Measurements from ENCODE around the gene SUMF2. TPM values are rescaled to one million over a fixed set of nuclear protein-coding genes. Genes with fewer than 3 reads are reported as not detected.
A peak's percentile ranks its signal among the peaks of the same experiment; 100 is the strongest.
"Not testable (repeated sequence)": the region's sequence is repeated elsewhere in the genome, so short reads cannot be mapped to it uniquely, and the experiment has no call there.

Gene SUMF2
- total RNA-seq, 4 donors from 2014 or later: 50.3 to 88.1 (median 69.9) TPM

GRCh38 chr7:56081626-56082340, 17.7 kb downstream of the SUMF2 start:
- H3K27ac ChIP-seq: no peak overlapping the region
- peaks cover 0 to 71% (median 5%) of the 10 kb centered on the region in 3 donors for H3K36me3 ChIP-seq

GRCh38 chr7:56083150-56083785, 19.2 kb downstream of the SUMF2 start:
- no peaks in the 10 kb centered on the region for H3K9me3 ChIP-seq
- H3K27me3 ChIP-seq: no peaks in the 10 kb centered on the region
- TF ChIP-seq POLR2A (IDR thresholded peaks at IDR 0.05): no peak
- TF ChIP-seq CTCF (IDR thresholded peaks at IDR 0.05): no peak
- peaks cover 0 to 69% (median 3%) of the 10 kb centered on the region in 3 donors for H3K36me3 ChIP-seq
- H3K27ac ChIP-seq: peak overlapping the region in 1 of 4 donors; percentile 21
- intact Hi-C loops (cut with DNase I): no loop called here
- no peak for DNase-seq
- WGBS, 2 donors: 46 to 58% methylated on average over 7 to 9 of the region's 13 CpGs
- peaks cover 6 to 24% (median 13%) of the 10 kb centered on the region in 3 donors for H3K4me1 ChIP-seq
- no peak overlapping the region for H3K4me3 ChIP-seq

More at GRCh38 chr7:56081626-56082340, 17.7 kb downstream of the SUMF2 start:
- Histone ChIP-seq H3K9me3 (no peaks in the 10 kb centered on the region), H3K4me3 (no peak overlapping the region), H3K4me1 (peaks cover 6 to 24% (median 13%) of the 10 kb centered on the region in 3 donors), H3K27me3 (no peaks in the 10 kb centered on the region)
- WGBS, 2 donors: 93 to 94% methylated on average over 5 to 11 of the region's 29 CpGs
- TF ChIP-seq CTCF (IDR thresholded peaks at IDR 0.05): no peak
- intact Hi-C loops (cut with DNase I): no loop called here
- no peak for DNase-seq

GRCh38 chr7:56086761-56087160, 22.7 kb downstream of the SUMF2 start:
- Histone ChIP-seq H3K9me3 (no peaks in the 10 kb centered on the region), H3K27ac (no peak overlapping the region), H3K4me3 (no peak overlapping the region), H3K4me1 (peaks cover 0 to 13% (median 9%) of the 10 kb centered on the region in 3 donors), H3K36me3 (peaks cover 0 to 47% (median 3%) of the 10 kb centered on the region in 3 donors), H3K27me3 (no peaks in the 10 kb centered on the region)
- WGBS, 2 donors: 94% methylated on average over 5 to 7 of the region's 7 CpGs
- DNase-seq: no peak
- intact Hi-C loops (cut with DNase I): no loop called here
- no peak for TF ChIP-seq CTCF (IDR thresholded peaks at IDR 0.05)
- TF ChIP-seq POLR2A (IDR thresholded peaks at IDR 0.05): no peak

GRCh38 chr7:56087445-56087844, 23.4 kb downstream of the SUMF2 start:
- no peak overlapping the region for H3K4me3 ChIP-seq
- H3K36me3 ChIP-seq: peaks cover 0 to 40% (median 3%) of the 10 kb centered on the region in 3 donors
- no peak for DNase-seq
- WGBS, 2 donors: 60 to 94% methylated on average over 1 to 6 of the region's 16 CpGs
- TF ChIP-seq CTCF (IDR thresholded peaks at IDR 0.05) (no peak), POLR2A (IDR thresholded peaks at IDR 0.05) (no peak)
- intact Hi-C loops (cut with DNase I): no loop called here
- no peaks in the 10 kb centered on the region for H3K9me3 ChIP-seq
- no peak overlapping the region for H3K27ac ChIP-seq
- H3K4me1 ChIP-seq: peaks cover 0 to 19% (median 14%) of the 10 kb centered on the region in 3 donors
- no peaks in the 10 kb centered on the region for H3K27me3 ChIP-seq

GRCh38 chr7:56091591-56091990, 27.5 kb downstream of the SUMF2 start:
- no peak for DNase-seq
- H3K9me3 ChIP-seq: no peaks in the 10 kb centered on the region
- no peaks in the 10 kb centered on the region for H3K27me3 ChIP-seq
- peak overlapping the region; percentile 11 to 70 (median 66) for H3K27ac ChIP-seq
- intact Hi-C loops (cut with DNase I): no loop called here
- H3K4me3 ChIP-seq: no peak overlapping the region
- 28 to 48% methylated on average over 2 to 3 of the region's 3 CpGs for WGBS, 2 donors
- peaks cover 0 to 22% (median 17%) of the 10 kb centered on the region in 3 donors for H3K4me1 ChIP-seq
- no peak for TF ChIP-seq CTCF (IDR thresholded peaks at IDR 0.05)
- TF ChIP-seq POLR2A (IDR thresholded peaks at IDR 0.05): no peak
- H3K36me3 ChIP-seq: peaks cover 0 to 25% (median 3%) of the 10 kb centered on the region in 3 donors

GRCh38 chr7:56092388-56092787, 28.3 kb downstream of the SUMF2 start:
- peaks cover 0 to 22% (median 17%) of the 10 kb centered on the region in 3 donors for H3K4me1 ChIP-seq
- DNase-seq; H3K27me3 ChIP-seq; H3K9me3 ChIP-seq; intact Hi-C loops (cut with DNase I): not testable (repeated sequence)
- peak overlapping the region in 2 of 4 donors; percentile 3 to 45 for H3K4me3 ChIP-seq
- H3K36me3 ChIP-seq: peaks cover 0 to 17% (median 3%) of the 10 kb centered on the region in 3 donors
- peak overlapping the region in 3 of 4 donors; percentile 64 to 70 (median 68) for H3K27ac ChIP-seq
- 29 to 37% methylated on average over 5 to 6 of the region's 6 CpGs for WGBS, 2 donors
